Fibroblast of upper back skin (primary cell): ENCODE results near the gene ASIC1.

ENCODE experiments used
- DNase-seq: peaks from one replicate; pipeline ENCODE4 v3.0.0-alpha.2; 2013

ASIC1 gene

DNA sequence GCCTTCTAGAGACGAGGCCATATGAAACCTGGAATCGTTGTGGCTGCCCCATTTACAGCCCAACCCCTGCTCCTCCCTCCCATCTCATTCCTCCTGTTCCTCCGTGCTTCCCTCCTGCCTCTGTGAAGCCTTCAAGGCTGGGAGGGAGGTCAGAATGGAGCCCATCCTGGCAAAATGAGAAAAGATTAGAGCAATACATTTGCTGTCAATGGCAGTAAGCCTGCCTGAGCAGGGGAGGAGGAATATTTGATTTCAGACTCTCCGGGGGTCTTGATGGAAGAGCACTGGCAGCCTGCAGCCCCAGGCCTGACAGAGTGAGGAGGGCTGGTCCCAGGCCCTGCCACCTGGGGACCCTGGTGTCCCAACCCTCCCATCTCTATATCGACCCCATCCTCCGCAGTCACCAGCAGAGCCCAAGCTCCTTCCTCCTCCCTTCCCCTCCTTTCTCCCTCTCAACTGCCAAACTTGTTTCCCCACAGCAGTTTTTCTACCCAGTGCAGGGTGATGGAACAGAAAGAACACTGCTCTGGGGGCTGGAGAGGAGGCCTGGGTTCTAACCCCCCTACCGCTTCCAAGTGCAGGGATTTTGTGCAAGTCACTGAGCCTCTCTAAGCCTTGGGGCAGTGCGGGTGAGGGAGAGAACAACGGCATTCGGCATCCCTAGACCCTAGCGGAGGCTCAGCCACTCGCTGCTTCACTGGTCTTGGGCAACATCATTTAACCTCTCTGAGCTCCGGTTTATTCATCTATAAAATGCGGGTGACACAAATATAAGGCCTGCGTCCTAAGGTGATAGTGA lies 16.1 kb upstream of the ASIC1 start:
- DNase-seq: no peak

GRCh38 chr12:50041962-50042361 lies 15.4 kb upstream of the ASIC1 start:
- DNase-seq: no peak

- no peak for DNase-seq
These were observed 14.7 kb upstream of the ASIC1 start for GRCh38 chr12:50042693-50043092.

DNA sequence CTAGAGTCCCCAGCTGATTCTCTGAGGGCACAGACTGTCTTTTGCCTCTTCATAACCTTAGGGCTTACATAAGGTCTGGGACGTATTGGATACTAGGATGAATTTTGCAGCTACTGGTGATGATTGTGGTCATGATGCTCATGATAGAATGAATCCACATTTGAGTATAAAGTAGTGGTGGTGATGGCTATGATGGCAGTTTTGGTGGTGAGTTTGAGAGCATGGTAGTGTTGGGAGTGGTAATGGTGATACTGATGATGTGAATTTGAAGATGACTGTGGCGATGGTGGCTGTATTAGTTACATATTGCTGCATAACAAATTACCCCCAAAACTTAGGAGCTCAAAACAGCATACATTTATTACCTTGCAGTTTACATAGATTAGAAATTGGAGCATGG lies 14.1 kb upstream of the ASIC1 start:
- DNase-seq: no peak

GRCh38 chr12:50043854-50044253 lies 13.5 kb upstream of the ASIC1 start:
- DNase-seq: no peak

DNA sequence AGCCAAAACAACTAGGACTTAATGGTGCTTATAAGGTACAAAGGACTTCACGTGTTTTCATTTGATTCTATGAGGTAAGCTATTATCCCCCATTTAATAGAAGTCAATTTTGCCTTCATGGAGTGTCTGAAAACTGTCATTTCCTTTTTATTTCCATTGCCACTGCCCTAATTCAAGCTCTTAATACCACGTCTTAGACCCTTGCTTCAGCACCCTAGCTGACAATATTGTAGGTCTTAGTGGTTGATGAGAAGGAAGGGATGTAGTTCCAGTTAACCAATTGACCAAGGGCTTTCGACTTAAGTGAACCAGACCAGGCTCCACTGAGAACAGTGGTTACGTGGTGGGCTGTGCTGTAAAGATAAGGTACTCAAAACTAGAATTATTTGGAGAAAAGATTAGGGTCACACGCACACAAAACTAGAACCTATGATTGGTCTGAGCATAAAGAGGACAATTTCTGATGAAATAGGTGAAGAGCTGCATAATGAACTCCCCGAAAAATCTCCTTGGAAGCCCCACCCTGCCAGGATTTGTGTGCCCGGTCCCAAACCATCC lies 9.6 kb upstream of the ASIC1 start:
- DNase-seq: no peak

DNA sequence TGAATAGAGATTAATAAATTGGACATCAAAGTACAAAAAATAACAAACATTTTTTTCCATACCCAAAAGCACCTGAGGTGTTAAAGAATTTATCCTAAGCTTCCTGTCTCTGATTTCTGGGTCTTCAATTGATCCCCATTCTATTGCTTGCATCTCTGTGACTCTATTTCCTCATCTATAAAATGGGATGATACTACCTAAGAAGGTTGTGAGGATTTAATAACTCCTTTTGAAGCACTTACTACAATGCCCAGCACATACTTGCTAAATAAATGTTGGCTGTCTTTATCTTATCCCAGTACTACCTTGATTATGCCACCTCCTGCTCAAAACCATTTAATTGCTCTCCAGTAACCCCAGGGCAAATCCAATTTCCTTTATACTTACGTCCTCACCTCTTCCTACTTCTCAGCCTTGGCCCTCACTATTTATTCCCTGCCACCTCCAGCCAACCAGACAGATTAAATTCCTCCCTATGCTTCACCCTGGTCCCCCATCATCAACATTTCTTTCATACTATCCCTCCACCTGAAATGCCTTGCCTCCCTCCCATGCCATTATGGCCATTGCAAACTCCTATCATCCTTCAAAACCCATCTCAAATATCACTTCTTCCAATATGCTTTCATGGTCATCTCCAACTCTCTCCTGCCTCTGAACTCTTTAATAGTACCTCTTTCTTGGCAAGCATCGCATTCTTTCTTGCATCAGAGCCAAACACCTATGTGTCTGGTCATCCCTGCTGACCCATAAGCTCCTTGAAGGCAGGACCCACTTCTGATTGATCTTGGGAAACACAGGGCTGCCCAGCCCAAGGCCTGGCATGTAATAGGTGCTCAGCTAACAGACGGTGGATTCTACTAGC lies 7.9 kb upstream of the ASIC1 start:
- DNase-seq: no peak

GRCh38 chr12:50050119-50050385 lies 7.3 kb upstream of the ASIC1 start:
- no peak for DNase-seq

DNA sequence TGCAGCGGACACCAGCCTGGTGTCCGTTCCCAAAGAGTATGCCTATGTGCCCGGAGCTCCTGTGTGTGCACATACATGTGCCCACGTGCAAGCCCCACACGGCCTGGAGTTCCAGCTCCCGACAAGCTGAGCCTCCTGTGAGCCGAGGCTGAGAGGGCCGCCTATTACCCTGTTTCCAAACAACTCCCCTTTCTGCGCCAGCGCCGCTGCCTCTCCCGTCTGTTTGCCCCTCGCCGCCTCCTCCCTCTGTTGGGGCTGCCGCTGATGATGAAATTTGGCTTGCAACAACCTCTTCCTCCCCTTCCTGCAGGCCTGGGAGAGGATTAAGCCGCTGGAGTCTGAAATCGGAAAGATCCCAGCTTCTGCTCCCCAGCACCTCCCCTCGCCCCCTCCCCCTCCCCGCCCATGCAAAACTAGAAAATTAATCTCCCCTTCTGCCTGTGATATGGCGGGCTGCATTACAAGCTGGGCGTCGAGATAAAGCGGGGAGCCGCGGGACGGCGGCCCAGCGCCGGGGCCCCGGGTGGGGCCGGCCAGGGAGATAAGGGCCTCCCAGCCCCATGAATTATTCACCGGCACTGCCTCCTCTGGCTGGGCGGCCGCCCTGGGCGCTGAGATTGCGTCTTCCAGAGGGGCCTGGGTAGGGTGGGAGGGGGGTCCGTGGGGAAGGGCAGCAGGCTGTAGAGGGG lies 6.8 kb upstream of the ASIC1 start:
- peak; percentile 74 for DNase-seq

DNA sequence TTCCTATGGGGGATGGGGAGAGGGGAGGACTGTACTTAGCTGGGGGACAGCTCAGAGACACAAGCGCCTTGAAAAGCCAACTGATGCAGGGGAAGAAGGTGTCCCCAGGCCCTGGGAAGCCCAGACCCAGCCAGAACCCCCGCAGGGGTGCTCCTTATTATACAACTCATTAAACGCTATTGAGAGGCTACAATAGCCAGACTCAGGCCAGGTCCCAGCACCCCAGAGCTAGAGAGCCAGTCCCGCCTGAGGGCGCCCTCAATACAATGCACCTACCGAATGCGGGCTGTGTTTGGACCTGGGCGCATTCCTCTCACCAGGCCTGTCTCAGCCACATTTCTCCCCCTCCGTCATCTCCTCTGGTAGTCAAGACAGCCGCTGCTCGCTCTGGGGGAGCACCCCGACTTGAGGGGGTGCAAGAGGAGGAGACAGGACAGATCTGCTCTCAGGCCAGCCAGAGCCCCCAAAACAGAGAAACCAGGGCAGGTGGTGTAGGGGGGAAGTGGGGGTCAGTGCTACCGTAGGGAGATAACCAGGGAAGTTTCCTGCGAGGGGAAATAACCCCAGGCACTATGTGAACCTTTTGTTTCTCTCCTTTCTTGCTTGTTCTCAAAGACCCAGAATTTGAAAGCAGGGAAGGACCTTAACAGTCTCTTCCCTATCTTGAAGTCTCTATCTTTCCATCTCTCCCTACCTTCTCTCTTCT lies 6.1 kb upstream of the ASIC1 start:
- no peak for DNase-seq

GRCh38 chr12:50052544-50052943 lies 4.9 kb upstream of the ASIC1 start:
- no peak for DNase-seq

- DNase-seq: no peak
These were observed 4.4 kb upstream of the ASIC1 start for GRCh38 chr12:50052964-50053363.

DNA sequence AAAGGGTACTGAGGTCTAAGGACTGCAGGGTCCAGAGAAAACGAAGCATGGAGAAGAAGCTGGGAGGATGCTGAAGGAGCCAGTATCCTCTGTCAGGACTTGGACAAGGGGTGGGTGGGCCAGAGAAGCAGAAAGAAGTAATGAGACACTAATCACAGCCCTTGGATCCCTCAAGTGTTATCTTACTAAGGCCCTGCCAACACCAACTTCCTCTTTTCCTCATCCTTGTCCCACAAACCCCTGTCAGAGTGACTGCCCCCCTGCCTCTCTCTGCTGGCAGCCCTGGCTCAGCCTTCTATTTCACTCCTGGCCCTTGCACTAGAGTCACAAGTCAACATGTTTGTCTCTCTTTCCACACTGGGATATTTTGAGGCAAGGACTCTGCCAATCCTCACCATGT lies 3.8 kb upstream of the ASIC1 start:
- no peak for DNase-seq

- DNase-seq: peak; percentile 46
These were observed 1.4 kb upstream of the ASIC1 start for GRCh38 chr12:50055831-50056638.

DNA sequence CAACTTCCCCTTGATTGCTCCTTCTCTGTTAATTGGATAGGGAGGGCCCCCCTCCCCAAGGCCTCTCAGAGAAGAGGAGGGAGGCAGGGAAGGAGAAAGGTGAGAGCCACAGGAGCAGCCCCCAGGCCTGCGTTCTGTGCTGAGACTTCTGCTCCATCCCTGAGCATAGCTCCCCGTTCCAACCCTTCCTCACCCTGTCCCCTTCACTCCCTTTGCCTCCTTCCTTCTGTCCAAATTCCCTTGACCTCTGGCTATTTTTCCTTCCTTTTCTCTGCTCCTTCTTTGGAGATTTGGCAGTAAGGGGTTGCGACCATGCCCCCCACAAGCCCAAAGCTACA lies 788 bp upstream of the ASIC1 start:
- no peak for DNase-seq

DNA sequence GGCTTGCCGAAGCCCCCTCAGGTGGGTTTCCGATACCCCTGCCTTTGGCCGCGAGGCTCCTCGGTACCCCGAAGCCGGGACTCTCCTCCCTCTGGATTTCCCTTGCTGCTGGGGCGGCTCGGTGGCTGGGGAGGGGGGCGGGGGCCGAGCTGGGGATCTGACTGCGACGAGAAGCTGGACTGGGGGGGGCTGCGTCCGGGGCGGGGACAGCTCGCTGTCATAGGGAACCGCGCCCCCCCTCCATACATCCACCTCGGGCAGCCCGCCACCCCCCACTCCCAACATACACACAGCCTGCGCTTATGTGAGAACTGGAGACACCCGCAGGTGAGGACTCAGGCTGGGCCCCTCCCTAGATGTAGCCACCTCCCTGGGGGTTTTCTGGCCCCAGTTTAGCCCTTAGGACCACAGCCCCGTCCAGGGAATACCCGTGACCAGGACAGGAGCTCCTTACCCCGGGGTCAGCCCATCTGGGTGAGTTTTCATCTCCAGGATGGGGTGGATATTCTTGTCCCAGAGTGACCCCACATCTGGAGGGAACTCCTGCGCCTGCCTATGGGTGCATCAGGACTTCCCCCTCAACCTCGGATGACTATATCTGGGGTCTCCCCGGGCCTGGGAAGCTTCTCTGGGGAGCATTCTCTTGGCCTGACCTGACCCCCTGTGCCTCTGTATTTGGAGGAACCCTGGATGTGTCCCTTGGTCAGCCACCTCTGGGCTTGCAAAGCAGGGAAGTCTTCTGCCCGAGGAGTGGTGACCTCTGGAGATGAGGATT lies 687 bp downstream of the ASIC1 start:
- no peak for DNase-seq

GRCh38 chr12:50058743-50059312 lies 1.4 kb downstream of the ASIC1 start:
- DNase-seq: no peak

DNA sequence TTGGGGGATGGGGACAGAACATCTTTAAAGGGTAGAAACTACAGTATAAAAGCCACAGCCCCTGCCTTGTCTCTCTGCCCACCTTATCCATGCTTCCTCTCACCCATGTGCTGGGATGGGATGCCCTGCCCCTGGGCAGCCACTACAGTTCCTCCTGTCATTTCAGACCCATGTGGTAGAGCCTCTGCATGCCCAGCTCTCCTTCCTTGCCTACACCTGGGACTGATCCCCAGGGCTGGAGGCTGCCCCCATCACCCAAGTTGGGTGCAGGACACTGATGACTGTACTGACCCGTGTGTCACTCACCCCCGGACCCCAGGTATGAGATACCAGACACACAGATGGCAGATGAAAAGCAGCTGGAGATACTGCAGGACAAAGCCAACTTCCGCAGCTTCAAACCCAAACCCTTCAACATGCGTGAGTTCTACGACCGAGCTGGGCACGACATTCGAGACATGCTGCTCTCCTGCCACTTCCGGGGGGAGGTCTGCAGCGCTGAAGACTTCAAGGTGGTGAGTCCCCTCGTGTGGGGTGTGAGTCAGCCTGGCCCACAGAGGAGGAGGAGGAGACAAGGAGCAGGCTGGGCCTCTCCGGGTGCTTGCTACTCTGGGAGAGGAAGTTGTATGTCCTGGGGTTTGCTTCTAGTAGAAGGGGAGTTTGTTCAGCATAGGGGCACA lies 2.2 kb downstream of the ASIC1 start:
- peak; percentile 48 for DNase-seq

- no peak for DNase-seq
These were observed 2.7 kb downstream of the ASIC1 start for GRCh38 chr12:50060120-50060468.

GRCh38 chr12:50061171-50061570 lies 3.8 kb downstream of the ASIC1 start:
- DNase-seq: no peak
